ENCODE measurements around the gene GNL2. TPM values are rescaled to one million over a fixed set of nuclear protein-coding genes. Genes with fewer than 3 reads are reported as not detected.

The GNL2 gene
- total RNA-seq, 1 donor from 2014 or later, result 76.6 TPM

GRCh38 chr1:37574834-37575480, 20.8 kb downstream of the GNL2 start:
- no peak overlapping the region for H3K27ac Mint-ChIP-seq (ENCODE audit: unreplicated experiment)
- no peaks in the 10 kb centered on the region for H3K27me3 Mint-ChIP-seq (ENCODE audit: low read depth)
- TF ChIP-seq, protein P1, sequence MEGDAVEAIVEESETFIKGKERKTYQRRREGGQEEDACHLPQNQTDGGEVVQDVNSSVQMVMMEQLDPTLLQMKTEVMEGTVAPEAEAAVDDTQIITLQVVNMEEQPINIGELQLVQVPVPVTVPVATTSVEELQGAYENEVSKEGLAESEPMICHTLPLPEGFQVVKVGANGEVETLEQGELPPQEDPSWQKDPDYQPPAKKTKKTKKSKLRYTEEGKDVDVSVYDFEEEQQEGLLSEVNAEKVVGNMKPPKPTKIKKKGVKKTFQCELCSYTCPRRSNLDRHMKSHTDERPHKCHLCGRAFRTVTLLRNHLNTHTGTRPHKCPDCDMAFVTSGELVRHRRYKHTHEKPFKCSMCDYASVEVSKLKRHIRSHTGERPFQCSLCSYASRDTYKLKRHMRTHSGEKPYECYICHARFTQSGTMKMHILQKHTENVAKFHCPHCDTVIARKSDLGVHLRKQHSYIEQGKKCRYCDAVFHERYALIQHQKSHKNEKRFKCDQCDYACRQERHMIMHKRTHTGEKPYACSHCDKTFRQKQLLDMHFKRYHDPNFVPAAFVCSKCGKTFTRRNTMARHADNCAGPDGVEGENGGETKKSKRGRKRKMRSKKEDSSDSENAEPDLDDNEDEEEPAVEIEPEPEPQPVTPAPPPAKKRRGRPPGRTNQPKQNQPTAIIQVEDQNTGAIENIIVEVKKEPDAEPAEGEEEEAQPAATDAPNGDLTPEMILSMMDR (conservative IDR thresholded peaks at IDR 0.05), result no peak
- no peaks in the 10 kb centered on the region for H3K4me1 Mint-ChIP-seq
- no peak overlapping the region for H3K4me3 Mint-ChIP-seq
- no peak for DNase-seq (ENCODE audit: low read depth, low spot score)
- peaks cover 15% of the 10 kb centered on the region for H3K36me3 Mint-ChIP-seq (ENCODE audit: low read depth)
- no peaks in the 10 kb centered on the region for H3K9me3 Mint-ChIP-seq

GRCh38 chr1:37570528-37571334, 25.0 kb downstream of the GNL2 start:
- no peaks in the 10 kb centered on the region for H3K4me1 Mint-ChIP-seq
- no peak for DNase-seq (ENCODE audit: low read depth, low spot score)
- no peak overlapping the region for H3K27ac Mint-ChIP-seq (ENCODE audit: unreplicated experiment)
- peaks cover 19% of the 10 kb centered on the region for H3K36me3 Mint-ChIP-seq (ENCODE audit: low read depth)
- TF ChIP-seq, protein P1 (conservative IDR thresholded peaks at IDR 0.05), result no peak
- no peaks in the 10 kb centered on the region for H3K27me3 Mint-ChIP-seq (ENCODE audit: low read depth)
- no peak overlapping the region for H3K4me3 Mint-ChIP-seq
- no peaks in the 10 kb centered on the region for H3K9me3 Mint-ChIP-seq

DNA sequence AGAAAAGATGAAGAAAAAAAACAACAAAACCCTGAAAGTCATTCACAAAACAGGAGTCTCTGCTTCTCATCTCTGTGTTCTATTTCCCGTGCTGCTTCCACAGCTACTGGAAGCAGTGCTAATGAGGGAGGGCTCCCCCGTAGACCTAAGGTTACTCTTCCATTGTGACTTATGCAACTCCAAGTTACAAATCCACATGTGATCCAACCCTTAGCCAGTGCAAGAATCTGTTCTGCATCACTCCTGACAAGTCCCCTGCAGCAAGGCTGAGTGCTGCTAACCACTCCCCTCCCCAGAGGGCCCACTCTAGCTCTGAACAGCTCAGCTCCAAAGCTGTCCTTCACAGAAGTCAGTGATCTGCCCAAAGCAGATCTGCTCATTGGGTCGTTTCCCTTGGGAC, 28.7 kb downstream of the GNL2 start:
- no peak overlapping the region for H3K27ac Mint-ChIP-seq (ENCODE audit: unreplicated experiment)
- TF ChIP-seq, protein P1 (conservative IDR thresholded peaks at IDR 0.05), result no peak
- peaks cover 19% of the 10 kb centered on the region for H3K36me3 Mint-ChIP-seq (ENCODE audit: low read depth)
- no peak for DNase-seq (ENCODE audit: low read depth, low spot score)
- no peak overlapping the region for H3K4me3 Mint-ChIP-seq
- H3K9me3 Mint-ChIP-seq, result no peaks in the 10 kb centered on the region
- H3K27me3 Mint-ChIP-seq (ENCODE audit: low read depth), result no peaks in the 10 kb centered on the region
- H3K4me1 Mint-ChIP-seq, result no peaks in the 10 kb centered on the region

- Mint-ChIP-seq H3K9me3 (no peaks in the 10 kb centered on the region), H3K4me3 (no peak overlapping the region), H3K4me1 (no peaks in the 10 kb centered on the region), H3K27ac (ENCODE audit: unreplicated experiment) (no peak overlapping the region), H3K27me3 (ENCODE audit: low read depth) (no peaks in the 10 kb centered on the region), H3K36me3 (ENCODE audit: low read depth) (peaks cover 27% of the 10 kb centered on the region)
- DNase-seq (ENCODE audit: low read depth, low spot score), result no peak
- TF ChIP-seq, protein P1 (conservative IDR thresholded peaks at IDR 0.05), result no peak
Measured at GRCh38 chr1:37564892-37565291, 30.8 kb downstream of the GNL2 start.

GRCh38 chr1:37562984-37563383, 32.8 kb downstream of the GNL2 start:
- Mint-ChIP-seq H3K4me3 (no peak overlapping the region), H3K27me3 (ENCODE audit: low read depth) (no peaks in the 10 kb centered on the region), H3K27ac (ENCODE audit: unreplicated experiment) (no peak overlapping the region), H3K36me3 (ENCODE audit: low read depth) (peaks cover 17% of the 10 kb centered on the region), H3K9me3 (no peaks in the 10 kb centered on the region), H3K4me1 (peaks cover 6% of the 10 kb centered on the region)
- TF ChIP-seq, protein P1 (conservative IDR thresholded peaks at IDR 0.05), result no peak
- no peak for DNase-seq (ENCODE audit: low read depth, low spot score)
